ENCODE measurements around the gene KLHL8.
A peak's percentile ranks its signal among the peaks of the same experiment; 100 is the strongest.
"Not testable (repeated sequence)": the region's sequence is repeated elsewhere in the genome, so short reads cannot be mapped to it uniquely, and the experiment has no call there.

The KLHL8 gene

GRCh38 chr4:87227751-87228151, 7.3 kb upstream of the KLHL8 start:
- no peak for DNase-seq

GRCh38 chr4:87225936-87226335, 5.5 kb upstream of the KLHL8 start:
- DNase-seq, result no peak

- DNase-seq, result no peak
These were observed 3.9 kb upstream of the KLHL8 start for GRCh38 chr4:87224141-87224923.

- peak; percentile 16 to 51 (median 25) for DNase-seq
These were observed 755 bp downstream of the KLHL8 start for GRCh38 chr4:87219632-87220093.

GRCh38 chr4:87217235-87217763, 3.1 kb downstream of the KLHL8 start:
- not testable (repeated sequence) for DNase-seq

GRCh38 chr4:87216469-87216868, 3.9 kb downstream of the KLHL8 start:
- no peak for DNase-seq

- DNase-seq, result no peak
These were observed 6.9 kb downstream of the KLHL8 start for GRCh38 chr4:87213421-87214075.

GRCh38 chr4:87211249-87211952, 9.0 kb downstream of the KLHL8 start:
- DNase-seq, result no peak

GRCh38 chr4:87209696-87210095, 10.7 kb downstream of the KLHL8 start:
- peak in 1 of 5 donors; percentile 21 for DNase-seq

- no peak for DNase-seq
These were observed 11.2 kb downstream of the KLHL8 start for GRCh38 chr4:87209182-87209581.

GRCh38 chr4:87204559-87204958, 15.9 kb downstream of the KLHL8 start:
- no peak for DNase-seq

GRCh38 chr4:87196927-87197326, 23.5 kb downstream of the KLHL8 start:
- no peak for DNase-seq

- DNase-seq, result no peak
These were observed 24.3 kb downstream of the KLHL8 start for GRCh38 chr4:87196146-87196545.

GRCh38 chr4:87193958-87194675, 26.3 kb downstream of the KLHL8 start:
- DNase-seq, result no peak

GRCh38 chr4:87192145-87192919, 28.1 kb downstream of the KLHL8 start:
- no peak for DNase-seq

- no peak for DNase-seq
These were observed 31.5 kb downstream of the KLHL8 start for GRCh38 chr4:87188932-87189331.

- DNase-seq, result no peak
These were observed 32.4 kb downstream of the KLHL8 start for GRCh38 chr4:87188048-87188447.

- no peak for DNase-seq
These were observed 35.1 kb downstream of the KLHL8 start for GRCh38 chr4:87185146-87185870.

- no peak for DNase-seq
These were observed 39.7 kb downstream of the KLHL8 start for GRCh38 chr4:87180767-87181166.

GRCh38 chr4:87179751-87180150, 40.7 kb downstream of the KLHL8 start:
- no peak for DNase-seq

GRCh38 chr4:87174672-87175071, 45.7 kb downstream of the KLHL8 start:
- no peak for DNase-seq
